Body of pancreas (tissue), 4 donors: Measurements from ENCODE around the gene UGT1A3.

ENCODE experiments used
- POLR2A ChIP-seq, 3 donors: fragments of 450-650 bp; IDR thresholded peaks; one replicate each; pipeline ENCODE4 v1.6.1; 2016; ENCODE audit warnings: antibody characterized with exemption in 3 of 3, mild to moderate bottlenecking in 2 of 3
- TF ChIP-seq, protein P1 (sequence below), 7 experiments: fragments of 450-650 bp in 4 of 7; fragments of 200-600 bp in 3 of 7; sonication (generic) in 3 of 7; IDR thresholded peaks; one replicate each; pipeline ENCODE4 v1.5.1; 2016 to 2019; ENCODE audit warnings: antibody characterized with exemption in 7 of 7

- TF ChIP-seq, protein P1, sequence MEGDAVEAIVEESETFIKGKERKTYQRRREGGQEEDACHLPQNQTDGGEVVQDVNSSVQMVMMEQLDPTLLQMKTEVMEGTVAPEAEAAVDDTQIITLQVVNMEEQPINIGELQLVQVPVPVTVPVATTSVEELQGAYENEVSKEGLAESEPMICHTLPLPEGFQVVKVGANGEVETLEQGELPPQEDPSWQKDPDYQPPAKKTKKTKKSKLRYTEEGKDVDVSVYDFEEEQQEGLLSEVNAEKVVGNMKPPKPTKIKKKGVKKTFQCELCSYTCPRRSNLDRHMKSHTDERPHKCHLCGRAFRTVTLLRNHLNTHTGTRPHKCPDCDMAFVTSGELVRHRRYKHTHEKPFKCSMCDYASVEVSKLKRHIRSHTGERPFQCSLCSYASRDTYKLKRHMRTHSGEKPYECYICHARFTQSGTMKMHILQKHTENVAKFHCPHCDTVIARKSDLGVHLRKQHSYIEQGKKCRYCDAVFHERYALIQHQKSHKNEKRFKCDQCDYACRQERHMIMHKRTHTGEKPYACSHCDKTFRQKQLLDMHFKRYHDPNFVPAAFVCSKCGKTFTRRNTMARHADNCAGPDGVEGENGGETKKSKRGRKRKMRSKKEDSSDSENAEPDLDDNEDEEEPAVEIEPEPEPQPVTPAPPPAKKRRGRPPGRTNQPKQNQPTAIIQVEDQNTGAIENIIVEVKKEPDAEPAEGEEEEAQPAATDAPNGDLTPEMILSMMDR (IDR thresholded peaks at IDR 0.05), result no peak
- no peak for TF ChIP-seq POLR2A (IDR thresholded peaks at IDR 0.05)
Measured at GRCh38 chr2:233818639-233819621, 90.1 kb downstream of the UGT1A3 start.
